ENCODE data around the gene SEPTIN3. TPM values are rescaled to one million over a fixed set of nuclear protein-coding genes. Genes with fewer than 3 reads are reported as not detected.

The SEPTIN3 gene
- polyA plus RNA-seq, 1 donor from 2014 or later: 167 TPM

GRCh38 chr22:41998361-41999261, 29.4 kb downstream of the SEPTIN3 start, which contains the start of gene WBP2NL:
Gene WBP2NL (plus strand): TSS chr22:41998788. CDS start chr22:41998819, 31 bp downstream.
- no peak within 1 kb of the TSS for H2AFZ ChIP-seq (ENCODE audit: low read depth, low read length)
- no peaks in the 10 kb centered on the region for H4K20me1 ChIP-seq (ENCODE audit: insufficient read depth)
- TF ChIP-seq SMC3 (conservative IDR thresholded peaks at IDR 0.05; ENCODE audit: poor library complexity) (no peak), CTCF (IDR thresholded peaks at IDR 0.05; ENCODE audit: poor library complexity, severe bottlenecking) (no peak)
- H3F3A ChIP-seq (ENCODE audit: insufficient read depth, low read length, poor library complexity, severe bottlenecking): no peaks in the 10 kb centered on the region
- no peak within 1 kb of the TSS for H3K4me3 ChIP-seq (ENCODE audit: low read length)
- H3K27me3 ChIP-seq (ENCODE audit: insufficient read depth, low read depth, low read length): no peaks in the 10 kb centered on the region
- H3K4me2 ChIP-seq (ENCODE audit: low read length): no peak within 1 kb of the TSS
- H3K27ac ChIP-seq (ENCODE audit: low read length): no peak within 1 kb of the TSS
- no peaks in the 10 kb centered on the region for H3K79me2 ChIP-seq (replicated peaks; ENCODE audit: insufficient read depth, low read length)
- no peak within 1 kb of the TSS for H3K9ac ChIP-seq (ENCODE audit: low read length)
- no peaks in the 10 kb centered on the region for H3K9me3 ChIP-seq (ENCODE audit: low read length)
- H3K9me2 ChIP-seq (ENCODE audit: insufficient read depth, low read length): no peaks in the 10 kb centered on the region
- peaks cover 6% of the 10 kb centered on the region for H3K36me3 ChIP-seq (ENCODE audit: insufficient read depth, low read length)

GRCh38 chr22:42000466-42000865, 31.2 kb downstream of the SEPTIN3 start:
- H3K9me2 ChIP-seq (ENCODE audit: insufficient read depth, low read length): no peaks in the 10 kb centered on the region
- H3K79me2 ChIP-seq (replicated peaks; ENCODE audit: insufficient read depth, low read length): no peaks in the 10 kb centered on the region
- H3K36me3 ChIP-seq (ENCODE audit: insufficient read depth, low read length): peaks cover 2% of the 10 kb centered on the region
- no peak overlapping the region for H3K4me2 ChIP-seq (ENCODE audit: low read length)
- H4K20me1 ChIP-seq (ENCODE audit: insufficient read depth): no peaks in the 10 kb centered on the region
- H3K9ac ChIP-seq (ENCODE audit: low read length): no peak overlapping the region
- no peak overlapping the region for H3K27ac ChIP-seq (ENCODE audit: low read length)
- TF ChIP-seq REST (IDR thresholded peaks at IDR 0.05; ENCODE audit: borderline replicate concordance) (no peak), MXI1 (conservative IDR thresholded peaks at IDR 0.05; ENCODE audit: poor library complexity, severe bottlenecking) (no peak), TAF1 (IDR thresholded peaks at IDR 0.05; ENCODE audit: low read depth) (no peak), CTCF (IDR thresholded peaks at IDR 0.05; ENCODE audit: poor library complexity, severe bottlenecking) (no peak), EZH2 (IDR thresholded peaks at IDR 0.05; ENCODE audit: borderline replicate concordance, insufficient read depth, low read length, poor library complexity, severe bottlenecking) (no peak), EP300 (conservative IDR thresholded peaks at IDR 0.05; ENCODE audit: poor library complexity, severe bottlenecking) (no peak), SMC3 (conservative IDR thresholded peaks at IDR 0.05; ENCODE audit: poor library complexity) (no peak), POLR2AphosphoS5 (IDR thresholded peaks at IDR 0.05) (no peak)
- no peak overlapping the region for H2AFZ ChIP-seq (ENCODE audit: low read depth, low read length)
- no peaks in the 10 kb centered on the region for H3F3A ChIP-seq (ENCODE audit: insufficient read depth, low read length, poor library complexity, severe bottlenecking)
- no peaks in the 10 kb centered on the region for H3K27me3 ChIP-seq (ENCODE audit: insufficient read depth, low read depth, low read length)
- H3K9me3 ChIP-seq (ENCODE audit: low read length): no peaks in the 10 kb centered on the region
- H3K4me3 ChIP-seq (ENCODE audit: low read length): no peak overlapping the region
